B cell (primary cell): ENCODE data around the gene OS9. TPM values are rescaled to one million over a fixed set of nuclear protein-coding genes. Genes with fewer than 3 reads are reported as not detected.

ENCODE experiments used
- ATAC-seq: fragments of 200-7000 bp; cut with Tn5 transposase; one replicate; pipeline ENCODE4 v1.10.0; 2021; ENCODE audit warnings: low read depth, mild to moderate bottlenecking, moderate number of reproducible peaks, moderate library complexity
- CTCF ChIA-PET: fragments of 350-600 bp; sonication (Branson Sonifier 250); formaldehyde crosslinking; loops from one replicate; lab custom pipeline; 2021; ENCODE audit warnings: antibody characterized with exemption, inconsistent platforms; lab: Charles Lee
- POLR2A ChIA-PET: fragments of 350-600 bp; sonication (Branson Sonifier 250); formaldehyde crosslinking; loops from one replicate; lab custom pipeline; 2021; ENCODE audit warnings: antibody characterized with exemption; lab: Charles Lee
- DNase-seq: peaks from one replicate; pipeline ENCODE4 v3.0.0; 2013
- H2AFZ ChIP-seq: 2 replicates; pipeline ENCODE4 v1.6.1; 2012; ENCODE audit warnings: mild to moderate bottlenecking, low read depth, low read length; ENCODE audit not compliant: insufficient read depth, poor library complexity, severe bottlenecking
- H3K27ac ChIP-seq, 2 donors: 1 replicate in 1 of 2; 2 replicates in 1 of 2; pipeline ENCODE4 v1.5.1; 2012 to 2013; ENCODE audit warnings: low read length in 2 of 2, mild to moderate bottlenecking in 2 of 2, moderate library complexity in 1 of 2
- H3K27me3 ChIP-seq, 4 experiments: fragments of 200-600 bp in 1 of 4; sonication (generic) in 1 of 4; replicated peaks in 1 of 4; 1 replicate in 2 of 4; 2 replicates in 2 of 4; pipeline versions ENCODE4 v1.6.1 to v1.7.0; 2013 to 2016; ENCODE audit warnings: low read length in 3 of 4, mild to moderate bottlenecking in 2 of 4, mixed read lengths in 1 of 4, moderate library complexity in 1 of 4; ENCODE audit not compliant: insufficient read depth in 4 of 4, control insufficient read depth in 3 of 4; ENCODE audit errors: control extremely low read depth in 1 of 4
- H3K36me3 ChIP-seq, 2 experiments: replicated peaks in 1 of 2; 1 replicate in 1 of 2; 2 replicates in 1 of 2; pipeline versions ENCODE4 v1.6.1 to v1.7.1; 2013; ENCODE audit warnings: low read length in 1 of 2; ENCODE audit not compliant: insufficient read depth in 2 of 2, control insufficient read depth in 1 of 2; ENCODE audit errors: control extremely low read depth in 1 of 2, extremely low read depth in 1 of 2
- H3K4me1 ChIP-seq, 2 donors: fragments of 200-600 bp in 1 of 2; sonication (generic) in 1 of 2; 1 replicate in 1 of 2; 2 replicates in 1 of 2; pipeline versions ENCODE4 v1.5.1 to v1.6.1; 2013 to 2017; ENCODE audit warnings: low read length in 2 of 2; ENCODE audit not compliant: control insufficient read depth in 2 of 2, insufficient read depth in 2 of 2
- H3K4me2 ChIP-seq: replicated peaks from 2 replicates; pipeline ENCODE3; 2012; ENCODE audit warnings: mild to moderate bottlenecking, low read depth, low read length; ENCODE audit not compliant: poor library complexity, severe bottlenecking
- H3K4me3 ChIP-seq, 5 experiments: fragments of 200-600 bp in 1 of 5; sonication (generic) in 1 of 5; 1 replicate in 3 of 5; 2 replicates in 2 of 5; pipeline versions ENCODE4 v1.5.1 to v1.7.0; 2011 to 2016; ENCODE audit warnings: low read length in 4 of 5, mild to moderate bottlenecking in 4 of 5, low read depth in 2 of 5, control low read depth in 1 of 5, moderate library complexity in 1 of 5; ENCODE audit not compliant: insufficient read depth in 1 of 5; ENCODE audit errors: control extremely low read depth in 1 of 5, extremely low read depth in 1 of 5
- H3K79me2 ChIP-seq: fragments of 200-600 bp; sonication (generic); one replicate; pipeline ENCODE4 v1.6.0; 2016; ENCODE audit warnings: low read length; ENCODE audit not compliant: control insufficient read depth, insufficient read depth
- H3K9ac ChIP-seq: fragments of 200-600 bp; sonication (generic); 2 replicates; pipeline ENCODE4 v1.6.1; 2017; ENCODE audit warnings: mild to moderate bottlenecking, low read length, moderate library complexity
- H3K9me3 ChIP-seq, 3 donors: one replicate each; pipeline versions ENCODE4 v1.6.1 to v1.7.1; 2013; ENCODE audit warnings: low read length in 2 of 3; ENCODE audit not compliant: control insufficient read depth in 2 of 3, insufficient read depth in 1 of 3; ENCODE audit errors: control extremely low read depth in 1 of 3
- H4K20me1 ChIP-seq: 2 replicates; pipeline ENCODE4 v1.6.0; 2012; ENCODE audit warnings: mild to moderate bottlenecking, low read length; ENCODE audit not compliant: insufficient read depth, control insufficient read depth, poor library complexity, severe bottlenecking
- H3K27ac Mint-ChIP-seq: one replicate; pipeline ENCODE4 v1.8.0; 2021; ENCODE audit warnings: mixed read lengths
- H3K27me3 Mint-ChIP-seq: one replicate; pipeline ENCODE4 v1.8.0; 2021; ENCODE audit warnings: mixed read lengths
- H3K4me1 Mint-ChIP-seq: one replicate; pipeline ENCODE4 v1.8.0; 2021; ENCODE audit warnings: mixed read lengths
- H3K4me3 Mint-ChIP-seq: one replicate; pipeline ENCODE4 v1.8.0; 2021; ENCODE audit warnings: mixed read lengths
- H3K9me3 Mint-ChIP-seq: one replicate; pipeline ENCODE4 v1.8.0; 2022; ENCODE audit warnings: mixed read lengths; ENCODE audit not compliant: insufficient read depth
- CTCF ChIP-seq: fragments of 200-600 bp; IDR thresholded peaks from one replicate; pipeline ENCODE4 v1.8.0; 2022; ENCODE audit warnings: antibody characterized with exemption, mild to moderate bottlenecking
- EZH2 ChIP-seq: IDR thresholded peaks from 2 replicates; pipeline ENCODE4 v1.6.1; 2012; ENCODE audit warnings: borderline replicate concordance, low read depth, mild to moderate bottlenecking, moderate library complexity, low read length; ENCODE audit not compliant: insufficient read depth, poor library complexity, severe bottlenecking
- WGBS: methylation state at CpG from one replicate; pipeline ENCODE4 v1.1.5; 2013; ENCODE audit warnings: missing lambda C conversion rate; ENCODE audit not compliant: insufficient coverage; 5-methylcytosine and 5-hydroxymethylcytosine counted together
- intact Hi-C: fragments of 100-400 bp; cut with micrococcal nuclease; formaldehyde crosslinking; loops from one replicate; pipeline ENCODE4 v1.10.0; 2022
- polyA plus RNA-seq: library from polyadenylated mRNA; depleted of rRNA; stranded (reverse); fragments of >200 nt; gene quantifications from 2 replicates; pipeline ENCODE4 v1.2.3, GENCODE V29; 2012
- total RNA-seq, 2 donors: library from RNA; stranded (reverse); fragments of 120-200 nt in 1 of 2; gene quantifications; 1 replicate in 1 of 2; 2 replicates in 1 of 2; pipeline versions ENCODE4 v1.2.3 to v1.2.4, GENCODE V29; 2013 to 2022

The OS9 gene
- total and polyA plus RNA-seq, 2 donors (not counting 1 experiment from before 2014, with no cell fraction given) = 182 to 234 TPM

DNA sequence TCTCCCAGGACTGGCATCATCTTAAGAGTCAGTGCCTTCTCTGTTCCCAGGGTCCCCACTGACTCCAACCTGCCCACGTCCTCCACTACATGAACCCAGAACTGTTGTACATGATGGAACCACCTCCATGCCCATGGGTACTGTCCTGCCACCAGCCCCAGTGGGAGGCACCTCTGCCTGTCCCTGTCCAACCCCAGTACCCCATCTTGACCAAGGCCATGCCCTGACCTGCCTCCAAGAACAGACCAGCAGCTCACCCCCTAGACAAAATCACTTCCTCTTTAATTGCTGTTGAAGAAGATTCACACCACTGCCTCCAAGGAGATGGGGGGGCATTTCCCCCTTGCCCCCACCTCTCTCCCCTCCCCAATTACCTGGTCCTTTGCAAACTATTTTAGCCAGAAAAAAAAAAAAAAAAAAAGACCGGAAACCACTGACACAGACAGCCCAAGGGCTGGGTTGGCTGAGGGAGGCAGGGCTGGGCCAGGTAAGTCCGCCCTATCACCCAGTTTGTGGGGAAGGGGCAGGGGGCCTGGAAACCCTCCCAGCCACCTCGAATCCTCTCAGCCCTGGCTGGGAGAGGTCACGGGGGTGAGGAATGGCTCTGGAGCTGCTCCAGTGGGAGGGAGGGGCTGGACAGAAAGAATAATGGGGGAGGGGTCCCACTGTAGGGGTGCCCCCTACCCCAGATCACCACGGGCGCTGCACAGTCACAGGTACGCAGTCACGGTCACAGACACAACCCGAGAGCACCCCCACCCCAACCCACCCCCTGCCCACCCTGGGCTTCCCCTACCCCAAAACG is 31.2 kb downstream of the OS9 start:
- no peak overlapping the region for H2AFZ ChIP-seq
- no peak for TF ChIP-seq CTCF
- TF ChIP-seq EZH2 = no peak
- H3K27me3 ChIP-seq = no peaks in the 10 kb centered on the region
- no peak overlapping the region for H3K9ac ChIP-seq
- Mint-ChIP-seq H3K27me3 (no peaks in the 10 kb centered on the region), H3K9me3 (no peaks in the 10 kb centered on the region), H3K4me3 (no peak overlapping the region), H3K4me1 (peaks cover 16% of the 10 kb centered on the region), H3K27ac (peak overlapping the region; percentile 58)
- peaks cover 0 to 7% (median 0%) of the 10 kb centered on the region in 3 donors for H3K9me3 ChIP-seq
- 86% methylated on average over 3 of the region's 11 CpGs for WGBS
- peaks cover 0 to 52% of the 10 kb centered on the region in 2 experiments for H3K36me3 ChIP-seq
- POLR2A ChIA-PET = interaction anchor here (0.6 kb wide), 1 partner anchor 1991 kb away, joined by 5 read pairs; no protein-coding TSS in a partner anchor
- DNase-seq (no peak), ATAC-seq (peak; percentile 18)
- H4K20me1 ChIP-seq = peaks cover 7% of the 10 kb centered on the region
- CTCF ChIA-PET = no interaction called here
- peaks cover 8 to 16% of the 10 kb centered on the region in 2 donors for H3K4me1 ChIP-seq
- H3K4me3 ChIP-seq = no peak overlapping the region
- no peak overlapping the region for H3K27ac ChIP-seq
- intact Hi-C loops = no loop called here
- H3K79me2 ChIP-seq = no peaks in the 10 kb centered on the region
- peak overlapping the region; percentile 38 for H3K4me2 ChIP-seq

DNA sequence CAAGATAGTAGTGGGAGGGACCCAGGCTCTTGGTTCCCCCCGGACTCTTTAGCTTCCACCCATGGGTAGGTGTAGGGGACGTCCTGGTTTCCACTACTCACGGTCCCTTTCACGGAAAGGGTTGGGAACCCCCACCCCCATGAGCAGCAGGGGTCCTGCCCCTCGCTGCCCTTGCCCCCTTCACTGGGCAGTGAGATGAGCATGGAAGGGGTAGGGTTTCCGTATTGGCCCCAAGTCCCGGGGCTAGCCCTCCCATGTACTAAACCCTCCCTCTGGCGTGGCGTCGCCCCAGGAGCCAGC is 31.9 kb downstream of the OS9 start:
- CTCF ChIA-PET = no interaction called here
- Mint-ChIP-seq H3K9me3 (no peaks in the 10 kb centered on the region), H3K4me3 (no peak overlapping the region), H3K4me1 (peaks cover 16% of the 10 kb centered on the region), H3K27me3 (no peaks in the 10 kb centered on the region), H3K27ac (no peak overlapping the region)
- no peak for TF ChIP-seq CTCF
- no peak for TF ChIP-seq EZH2
- Histone ChIP-seq H3K4me2 (peak overlapping the region; percentile 22), H2AFZ (no peak overlapping the region), H3K9me3 (peaks cover 0 to 7% (median 0%) of the 10 kb centered on the region in 3 donors), H3K27ac (no peak overlapping the region), H3K79me2 (no peaks in the 10 kb centered on the region), H3K4me3 (peak overlapping the region in 2 of 5 experiments; percentile 10 to 43), H3K4me1 (peaks cover 8 to 16% of the 10 kb centered on the region in 2 donors), H3K9ac (peak overlapping the region; percentile 15), H4K20me1 (peaks cover 7% of the 10 kb centered on the region), H3K36me3 (peaks cover 0 to 52% of the 10 kb centered on the region in 2 experiments), H3K27me3 (no peaks in the 10 kb centered on the region)
- no peak for DNase-seq
- POLR2A ChIA-PET = interaction anchor here (0.6 kb wide), 1 partner anchor 1794 kb away, joined by 4 read pairs; no protein-coding TSS in a partner anchor
- intact Hi-C loops = no loop called here
- 100% methylated on average over 3 of the region's 10 CpGs for WGBS
- ATAC-seq = no peak
